HG02623 (cell line): ENCODE measurements around the gene MYRF.

ENCODE experiments used
- ATAC-seq: cut with Tn5 transposase; IDR thresholded peaks from one replicate; pipeline ENCODE4 v1.9.1; 2021; ENCODE audit warnings: moderate library complexity; ENCODE audit not compliant: unreplicated experiment

The MYRF gene

GRCh38 chr11:61718621-61719302 is 33.7 kb upstream of the MYRF start:
- ATAC-seq = no peak

- no peak for ATAC-seq
These were observed 32.5 kb upstream of the MYRF start for GRCh38 chr11:61719978-61720377.

- ATAC-seq = no peak
These were observed 31.8 kb upstream of the MYRF start for GRCh38 chr11:61720597-61720996.

- ATAC-seq = no peak
These were observed 28.0 kb upstream of the MYRF start for GRCh38 chr11:61724437-61724836.

- ATAC-seq = no peak
These were observed 26.6 kb upstream of the MYRF start for GRCh38 chr11:61725781-61726231.

GRCh38 chr11:61726775-61727174 is 25.7 kb upstream of the MYRF start:
- no peak for ATAC-seq

- ATAC-seq = no peak
These were observed 25.0 kb upstream of the MYRF start for GRCh38 chr11:61727401-61727811.

GRCh38 chr11:61728066-61728939 is 24.1 kb upstream of the MYRF start:
- no peak for ATAC-seq

- no peak for ATAC-seq
These were observed 23.6 kb upstream of the MYRF start for GRCh38 chr11:61728940-61729219.

GRCh38 chr11:61730240-61730994 is 22.0 kb upstream of the MYRF start:
- ATAC-seq = no peak

GRCh38 chr11:61731211-61731951 is 21.1 kb upstream of the MYRF start:
- no peak for ATAC-seq

- no peak for ATAC-seq
These were observed 20.3 kb upstream of the MYRF start for GRCh38 chr11:61731952-61732675.

- no peak for ATAC-seq
These were observed 19.7 kb upstream of the MYRF start for GRCh38 chr11:61732705-61733104.

GRCh38 chr11:61733120-61733978 is 19.1 kb upstream of the MYRF start:
- ATAC-seq = peak; percentile 82

GRCh38 chr11:61734767-61735166 is 17.7 kb upstream of the MYRF start:
- ATAC-seq = no peak

GRCh38 chr11:61735391-61735790 is 17.0 kb upstream of the MYRF start:
- ATAC-seq = no peak

- no peak for ATAC-seq
These were observed 16.1 kb upstream of the MYRF start for GRCh38 chr11:61736310-61736709.

GRCh38 chr11:61737131-61737530 is 15.3 kb upstream of the MYRF start:
- ATAC-seq = no peak

- ATAC-seq = no peak
These were observed 14.6 kb upstream of the MYRF start for GRCh38 chr11:61737636-61738386.
